Activated T-cell treated with anti-CD3 and anti-CD28 coated beads, Interleukin-2, amount 50 U/mL, for 24 hours (primary cell): ENCODE data around the gene HLCS.

Experiments used
- DNase-seq: peaks from one replicate; pipeline ENCODE4 v3.0.0-alpha.2; 2020
- H3K27ac Mint-ChIP-seq: 2 replicates; pipeline ENCODE4 v1.8.0; 2020; ENCODE audit warnings: mild to moderate bottlenecking, mixed read lengths
- H3K27me3 Mint-ChIP-seq: 2 replicates; pipeline ENCODE4 v1.8.0; 2020; ENCODE audit warnings: mixed read lengths
- H3K36me3 Mint-ChIP-seq: 2 replicates; pipeline ENCODE4 v1.8.0; 2020; ENCODE audit warnings: low read depth, mixed read lengths
- H3K4me1 Mint-ChIP-seq: 2 replicates; pipeline ENCODE4 v1.8.0; 2020; ENCODE audit warnings: low read depth, mixed read lengths
- H3K4me3 Mint-ChIP-seq: 2 replicates; pipeline ENCODE4 v1.8.0; 2020; ENCODE audit warnings: mild to moderate bottlenecking, moderate library complexity, mixed read lengths
- H3K9me3 Mint-ChIP-seq: 2 replicates; pipeline ENCODE4 v1.8.0; 2020; ENCODE audit warnings: mixed read lengths

The HLCS gene

GRCh38 chr21:36877741-36878140, 88.7 kb downstream of the HLCS start:
- Mint-ChIP-seq H3K27ac (no peak overlapping the region), H3K27me3 (no peaks in the 10 kb centered on the region), H3K4me1 (no peaks in the 10 kb centered on the region), H3K4me3 (no peak overlapping the region), H3K9me3 (peaks cover 5% of the 10 kb centered on the region), H3K36me3 (peaks cover 16% of the 10 kb centered on the region)
- no peak for DNase-seq

- Mint-ChIP-seq H3K4me3 (no peak overlapping the region), H3K36me3 (peaks cover 7% of the 10 kb centered on the region), H3K9me3 (peaks cover 5% of the 10 kb centered on the region), H3K27ac (no peak overlapping the region), H3K27me3 (no peaks in the 10 kb centered on the region), H3K4me1 (no peaks in the 10 kb centered on the region)
- DNase-seq = no peak
Measured at GRCh38 chr21:36874665-36875064, 91.8 kb downstream of the HLCS start.

- no peak for DNase-seq
- peaks cover 7% of the 10 kb centered on the region for H3K36me3 Mint-ChIP-seq
- H3K4me1 Mint-ChIP-seq = no peaks in the 10 kb centered on the region
- H3K4me3 Mint-ChIP-seq = no peak overlapping the region
- H3K9me3 Mint-ChIP-seq = peaks cover 4% of the 10 kb centered on the region
- H3K27ac Mint-ChIP-seq = no peak overlapping the region
- no peaks in the 10 kb centered on the region for H3K27me3 Mint-ChIP-seq
Measured at GRCh38 chr21:36873513-36873912, 93.0 kb downstream of the HLCS start.

- H3K9me3 Mint-ChIP-seq = no peaks in the 10 kb centered on the region
- DNase-seq = no peak
- no peak overlapping the region for H3K4me3 Mint-ChIP-seq
- H3K27ac Mint-ChIP-seq = no peak overlapping the region
- H3K4me1 Mint-ChIP-seq = peaks cover 1% of the 10 kb centered on the region
- H3K27me3 Mint-ChIP-seq = no peaks in the 10 kb centered on the region
- H3K36me3 Mint-ChIP-seq = peaks cover 2% of the 10 kb centered on the region
Measured at GRCh38 chr21:36867291-36867905, 99.1 kb downstream of the HLCS start.

GRCh38 chr21:36866419-36866818, 100.0 kb downstream of the HLCS start:
- H3K4me3 Mint-ChIP-seq = no peak overlapping the region
- H3K27me3 Mint-ChIP-seq = no peaks in the 10 kb centered on the region
- peaks cover 2% of the 10 kb centered on the region for H3K36me3 Mint-ChIP-seq
- peaks cover 1% of the 10 kb centered on the region for H3K4me1 Mint-ChIP-seq
- no peak overlapping the region for H3K27ac Mint-ChIP-seq
- no peak for DNase-seq
- H3K9me3 Mint-ChIP-seq = no peaks in the 10 kb centered on the region

GRCh38 chr21:36864974-36865373, 101.5 kb downstream of the HLCS start:
- Mint-ChIP-seq H3K4me1 (peaks cover 8% of the 10 kb centered on the region), H3K36me3 (peaks cover 2% of the 10 kb centered on the region), H3K27me3 (no peaks in the 10 kb centered on the region), H3K9me3 (no peaks in the 10 kb centered on the region), H3K4me3 (no peak overlapping the region), H3K27ac (no peak overlapping the region)
- no peak for DNase-seq

- Mint-ChIP-seq H3K4me1 (peaks cover 12% of the 10 kb centered on the region), H3K36me3 (peaks cover 2% of the 10 kb centered on the region), H3K27ac (no peak overlapping the region), H3K9me3 (no peaks in the 10 kb centered on the region), H3K27me3 (no peaks in the 10 kb centered on the region), H3K4me3 (no peak overlapping the region)
- no peak for DNase-seq
Measured at GRCh38 chr21:36863260-36863659, 103.2 kb downstream of the HLCS start.

GRCh38 chr21:36861595-36862323, 104.7 kb downstream of the HLCS start:
- Mint-ChIP-seq H3K36me3 (peaks cover 2% of the 10 kb centered on the region), H3K27ac (no peak overlapping the region), H3K4me1 (peaks cover 11% of the 10 kb centered on the region), H3K9me3 (no peaks in the 10 kb centered on the region), H3K4me3 (no peak overlapping the region), H3K27me3 (no peaks in the 10 kb centered on the region)
- DNase-seq = no peak

- Mint-ChIP-seq H3K4me3 (no peak overlapping the region), H3K9me3 (no peaks in the 10 kb centered on the region), H3K36me3 (peaks cover 2% of the 10 kb centered on the region), H3K4me1 (peaks cover 11% of the 10 kb centered on the region), H3K27me3 (no peaks in the 10 kb centered on the region), H3K27ac (no peak overlapping the region)
- no peak for DNase-seq
Measured at GRCh38 chr21:36860736-36861594, 105.5 kb downstream of the HLCS start.

GRCh38 chr21:36859744-36860501, 106.5 kb downstream of the HLCS start:
- no peak overlapping the region for H3K4me3 Mint-ChIP-seq
- no peaks in the 10 kb centered on the region for H3K9me3 Mint-ChIP-seq
- H3K36me3 Mint-ChIP-seq = peaks cover 2% of the 10 kb centered on the region
- DNase-seq = peak; percentile 51
- H3K27me3 Mint-ChIP-seq = no peaks in the 10 kb centered on the region
- H3K4me1 Mint-ChIP-seq = peaks cover 11% of the 10 kb centered on the region
- H3K27ac Mint-ChIP-seq = no peak overlapping the region

- Mint-ChIP-seq H3K27ac (no peak overlapping the region), H3K9me3 (no peaks in the 10 kb centered on the region), H3K36me3 (peaks cover 2% of the 10 kb centered on the region), H3K4me1 (peaks cover 14% of the 10 kb centered on the region), H3K4me3 (no peak overlapping the region), H3K27me3 (no peaks in the 10 kb centered on the region)
- no peak for DNase-seq
Measured at GRCh38 chr21:36858320-36858957, 108.0 kb downstream of the HLCS start.

GRCh38 chr21:36856643-36857042, 109.8 kb downstream of the HLCS start:
- DNase-seq = no peak
- no peak overlapping the region for H3K4me3 Mint-ChIP-seq
- no peaks in the 10 kb centered on the region for H3K27me3 Mint-ChIP-seq
- no peaks in the 10 kb centered on the region for H3K9me3 Mint-ChIP-seq
- no peaks in the 10 kb centered on the region for H3K36me3 Mint-ChIP-seq
- H3K4me1 Mint-ChIP-seq = peaks cover 24% of the 10 kb centered on the region
- H3K27ac Mint-ChIP-seq = no peak overlapping the region

- no peak overlapping the region for H3K27ac Mint-ChIP-seq
- peaks cover 14% of the 10 kb centered on the region for H3K4me1 Mint-ChIP-seq
- no peaks in the 10 kb centered on the region for H3K36me3 Mint-ChIP-seq
- no peaks in the 10 kb centered on the region for H3K9me3 Mint-ChIP-seq
- no peak for DNase-seq
- H3K4me3 Mint-ChIP-seq = no peak overlapping the region
- H3K27me3 Mint-ChIP-seq = no peaks in the 10 kb centered on the region
Measured at GRCh38 chr21:36854391-36854790, 112.1 kb downstream of the HLCS start.

GRCh38 chr21:36852864-36853263, 113.6 kb downstream of the HLCS start:
- no peaks in the 10 kb centered on the region for H3K27me3 Mint-ChIP-seq
- DNase-seq = no peak
- peak overlapping the region; percentile 24 for H3K27ac Mint-ChIP-seq
- no peak overlapping the region for H3K4me3 Mint-ChIP-seq
- H3K9me3 Mint-ChIP-seq = no peaks in the 10 kb centered on the region
- no peaks in the 10 kb centered on the region for H3K36me3 Mint-ChIP-seq
- H3K4me1 Mint-ChIP-seq = peaks cover 14% of the 10 kb centered on the region
